IMR-90 (cell line): ENCODE results near the gene TOR2A.

Experiments used
- MAFK ChIP-seq: IDR thresholded peaks from 2 replicates; pipeline ENCODE4 v1.6.1; 2012; ENCODE audit warnings: low read depth, low read length, improper control_type of control experiment
- POLR2A ChIP-seq: IDR thresholded peaks from 2 replicates; pipeline ENCODE4 v1.6.1; 2012; ENCODE audit warnings: mild to moderate bottlenecking, low read depth, low read length
- SMC3 ChIP-seq: fragments of 150-350 bp; IDR thresholded peaks from 2 replicates; pipeline ENCODE4 v1.6.1; 2016; ENCODE audit warnings: low read depth, mild to moderate bottlenecking, antibody characterized with exemption, low read length, moderate library complexity
- TF ChIP-seq, protein P1 (sequence below): conservative IDR thresholded peaks from 2 replicates; pipeline ENCODE4 v1.5.1; 2012; ENCODE audit warnings: mild to moderate bottlenecking, low read depth, low read length, improper control_type of control experiment

DNA sequence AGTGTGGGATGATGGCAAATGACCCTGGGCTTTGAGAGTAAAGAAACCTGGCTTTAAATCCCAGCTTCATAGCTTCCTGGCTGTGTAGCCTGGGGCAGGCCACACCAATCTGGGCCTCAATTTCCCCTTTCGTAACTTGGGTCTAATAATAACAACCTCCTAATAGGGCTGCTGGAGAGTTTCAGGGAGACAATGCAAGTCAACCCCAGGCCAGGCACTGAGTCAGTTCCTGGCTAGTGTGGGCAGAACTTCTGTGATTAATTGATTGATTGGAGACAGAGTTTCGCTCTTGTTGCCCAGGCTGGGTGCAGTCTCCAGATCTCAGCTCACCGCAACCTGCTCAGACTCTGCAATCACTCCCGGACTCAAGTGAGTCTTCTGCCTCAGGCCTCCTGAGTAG lies 46.7 kb upstream of the TOR2A start:
- TF ChIP-seq, protein P1, sequence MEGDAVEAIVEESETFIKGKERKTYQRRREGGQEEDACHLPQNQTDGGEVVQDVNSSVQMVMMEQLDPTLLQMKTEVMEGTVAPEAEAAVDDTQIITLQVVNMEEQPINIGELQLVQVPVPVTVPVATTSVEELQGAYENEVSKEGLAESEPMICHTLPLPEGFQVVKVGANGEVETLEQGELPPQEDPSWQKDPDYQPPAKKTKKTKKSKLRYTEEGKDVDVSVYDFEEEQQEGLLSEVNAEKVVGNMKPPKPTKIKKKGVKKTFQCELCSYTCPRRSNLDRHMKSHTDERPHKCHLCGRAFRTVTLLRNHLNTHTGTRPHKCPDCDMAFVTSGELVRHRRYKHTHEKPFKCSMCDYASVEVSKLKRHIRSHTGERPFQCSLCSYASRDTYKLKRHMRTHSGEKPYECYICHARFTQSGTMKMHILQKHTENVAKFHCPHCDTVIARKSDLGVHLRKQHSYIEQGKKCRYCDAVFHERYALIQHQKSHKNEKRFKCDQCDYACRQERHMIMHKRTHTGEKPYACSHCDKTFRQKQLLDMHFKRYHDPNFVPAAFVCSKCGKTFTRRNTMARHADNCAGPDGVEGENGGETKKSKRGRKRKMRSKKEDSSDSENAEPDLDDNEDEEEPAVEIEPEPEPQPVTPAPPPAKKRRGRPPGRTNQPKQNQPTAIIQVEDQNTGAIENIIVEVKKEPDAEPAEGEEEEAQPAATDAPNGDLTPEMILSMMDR, result no peak
- TF ChIP-seq POLR2A (no peak), MAFK (no peak), SMC3 (no peak)
